K562 (cell line): ENCODE results near the gene KBTBD4. TPM values are rescaled to one million over a fixed set of nuclear protein-coding genes. Genes with fewer than 3 reads are reported as not detected.

Experiments used
- ATAC-seq: fragments of 200-7000 bp; cut with Tn5 transposase; 3 replicates; pipeline ENCODE4 v1.9.1; 2020; ENCODE audit warnings: moderate library complexity
- BruUV-seq: library from RNA; stranded (reverse); fragments of 400-500 nt; replicated peaks from 2 replicates; lab custom pipeline; 2021; lab: Mats Ljungman, UMichigan
- CTCF ChIA-PET: fragments of 300-600 bp; formaldehyde crosslinking; extraction: SDS; loops from one replicate; lab custom pipeline; 2021; ENCODE audit warnings: low intra/inter-chr PET ratio; lab: Yijun Ruan, JAX
- POLR2A ChIA-PET: fragments of 300-600, 350-650 bp; sonication (Branson Sonifier 250); formaldehyde crosslinking; extraction: SDS; loops from one replicate; lab custom pipeline; 2021; ENCODE audit warnings: antibody characterized with exemption, inconsistent platforms; lab: Yijun Ruan, JAX
- DNase-seq, 4 experiments: peaks; one replicate each; pipeline versions ENCODE4 v3.0.0 to v3.0.0-alpha.2; 2011 to 2018; ENCODE audit warnings: low spot score in 3 of 4, mixed read lengths in 3 of 4; ENCODE audit errors: extremely low read depth in 1 of 4
- FAIRE-seq: peaks from 2 replicates; lab custom pipeline; 2011; peaks lifted over from hg19 to GRCh38; lab: Jason Lieb, UNC
- H2AFZ ChIP-seq: 2 replicates; pipeline ENCODE4 v1.6.0; 2011; ENCODE audit warnings: low read depth, low read length, control low read depth, inconsistent platforms
- H3K27ac ChIP-seq: fragments of 200-600 bp; 3 replicates; pipeline ENCODE4 v1.8.0; 2011; ENCODE audit warnings: low read depth, mild to moderate bottlenecking, control low read depth, inconsistent platforms, low read length, moderate library complexity, mixed read lengths; ENCODE audit errors: extremely low read depth
- H3K27me3 ChIP-seq, 2 experiments: fragments of 300-600 bp in 1 of 2; 2 replicates in 1 of 2; 3 replicates in 1 of 2; pipeline versions ENCODE4 v1.6.0 to v1.8.0; 2011; ENCODE audit warnings: inconsistent platforms in 2 of 2, low read length in 2 of 2, mild to moderate bottlenecking in 1 of 2, mixed read lengths in 1 of 2, moderate library complexity in 1 of 2; ENCODE audit not compliant: control insufficient read depth in 2 of 2, insufficient read depth in 2 of 2
- H3K36me3 ChIP-seq: fragments of 300-600 bp; 3 replicates; pipeline ENCODE4 v1.8.0; 2011; ENCODE audit warnings: mild to moderate bottlenecking, low read length, inconsistent platforms; ENCODE audit not compliant: control insufficient read depth, insufficient read depth
- H3K4me1 ChIP-seq, 2 experiments: fragments of 200-600 bp in 1 of 2; replicated peaks in 1 of 2; 2 replicates in 1 of 2; 3 replicates in 1 of 2; pipeline versions ENCODE4 v1.5.1 to v1.8.0; 2011; ENCODE audit warnings: inconsistent platforms in 2 of 2, low read length in 2 of 2, mild to moderate bottlenecking in 1 of 2, mixed read lengths in 1 of 2, moderate library complexity in 1 of 2; ENCODE audit not compliant: control insufficient read depth in 2 of 2, insufficient read depth in 2 of 2
- H3K4me2 ChIP-seq: 2 replicates; pipeline ENCODE4 v1.6.1; 2011; ENCODE audit warnings: low read length, control low read depth, inconsistent platforms, mixed read lengths; ENCODE audit not compliant: insufficient read depth
- H3K4me3 ChIP-seq: fragments of 200-600 bp; sonication (generic), shearing (Covaris generic); 2 replicates; pipeline ENCODE4 v1.5.1; 2016; ENCODE audit warnings: control low read depth, inconsistent platforms
- H3K79me2 ChIP-seq: fragments of 200-600 bp; 3 replicates; pipeline ENCODE4 v1.8.0; 2011; ENCODE audit warnings: low read length, inconsistent platforms; ENCODE audit not compliant: control insufficient read depth, insufficient read depth
- H3K9ac ChIP-seq, 2 experiments: 2 replicates each; pipeline versions ENCODE4 v1.6.0 to v1.6.1; 2011; ENCODE audit warnings: low read depth in 2 of 2, low read length in 2 of 2, control low read depth in 1 of 2, inconsistent platforms in 1 of 2, mild to moderate bottlenecking in 1 of 2, mixed read lengths in 1 of 2; ENCODE audit not compliant: insufficient read depth in 1 of 2
- H3K9me1 ChIP-seq: one replicate; pipeline ENCODE4 v1.6.0; 2011; ENCODE audit warnings: inconsistent platforms, mild to moderate bottlenecking, low read length, moderate library complexity; ENCODE audit not compliant: control insufficient read depth, insufficient read depth
- H3K9me3 ChIP-seq: replicated peaks from 2 replicates; pipeline ENCODE4 v1.5.1; 2011; ENCODE audit warnings: low read depth, low read length, inconsistent platforms; ENCODE audit not compliant: control insufficient read depth, insufficient read depth
- H4K20me1 ChIP-seq: replicated peaks from 2 replicates; pipeline ENCODE4 v1.6.1; 2011; ENCODE audit warnings: low read length, inconsistent platforms, mixed read lengths; ENCODE audit not compliant: control insufficient read depth, insufficient read depth
- EHMT2 ChIP-seq: fragments of 450-650 bp; IDR thresholded peaks from 2 replicates; pipeline ENCODE4 v1.6.1; 2018; ENCODE audit warnings: antibody characterized with exemption
- GTF2B ChIP-seq: IDR thresholded peaks from 2 replicates; pipeline ENCODE4 v1.6.1; 2011; ENCODE audit not compliant: insufficient read length; ENCODE audit errors: extremely low read depth
- HMGXB4 ChIP-seq: sonication (generic); formaldehyde crosslinking; IDR thresholded peaks from 2 replicates; pipeline ENCODE4 v1.8.1; 2023; ENCODE audit warnings: mild to moderate bottlenecking, missing genetic modification reagents
- HNRNPL ChIP-seq: fragments of 200-400 bp; formaldehyde crosslinking; IDR thresholded peaks from 2 replicates; pipeline ENCODE4 v1.6.1; 2017; ENCODE audit warnings: low read depth, mild to moderate bottlenecking, low read length
- MCM5 ChIP-seq: fragments of 450-650 bp; IDR thresholded peaks from 2 replicates; pipeline ENCODE4 v1.6.1; 2016; ENCODE audit warnings: low read depth
- NCOA4 ChIP-seq: fragments of 450-650 bp; IDR thresholded peaks from 2 replicates; pipeline ENCODE4 v1.6.1; 2018; ENCODE audit warnings: mild to moderate bottlenecking; ENCODE audit not compliant: partially characterized antibody
- RERE ChIP-seq: sonication (generic); formaldehyde crosslinking; IDR thresholded peaks from 2 replicates; pipeline ENCODE4 v1.8.0; 2023; ENCODE audit warnings: missing genetic modification reagents, mild to moderate bottlenecking, borderline replicate concordance
- SMARCC2 ChIP-seq: fragments of 450-650 bp; IDR thresholded peaks from 2 replicates; pipeline ENCODE4 v1.6.1; 2017; ENCODE audit warnings: antibody characterized with exemption, moderate library complexity, mild to moderate bottlenecking, low read depth
- STAT5A ChIP-seq: IDR thresholded peaks from 2 replicates; pipeline ENCODE4 v1.6.1; 2012; ENCODE audit warnings: low read length, inconsistent platforms, borderline replicate concordance
- TAF9B ChIP-seq: fragments of 450-650 bp; IDR thresholded peaks from 2 replicates; pipeline ENCODE4 v1.6.1; 2018; ENCODE audit warnings: mild to moderate bottlenecking; ENCODE audit not compliant: partially characterized antibody
- TEAD2 ChIP-seq: fragments of 450-650 bp; IDR thresholded peaks from 2 replicates; pipeline ENCODE4 v1.6.1; 2016; ENCODE audit warnings: missing genetic modification characterization, control low read depth, missing compliant biosample characterization
- ZFP1 ChIP-seq: fragments of 450-650 bp; formaldehyde crosslinking; IDR thresholded peaks from 2 replicates; pipeline ENCODE4 v1.4.0; 2020; ENCODE audit warnings: mild to moderate bottlenecking, mixed read lengths
- ZFX ChIP-seq: sonication (generic); formaldehyde crosslinking; IDR thresholded peaks from 2 replicates; pipeline ENCODE4 v1.8.0; 2022; ENCODE audit warnings: mild to moderate bottlenecking, missing genetic modification reagents, moderate library complexity
- ZNF655 ChIP-seq: fragments of 250-450 bp; sonication (Bioruptor Pico); IDR thresholded peaks from 2 replicates; pipeline ENCODE4 v1.5.0; 2021
- in situ Hi-C: fragments of 300-500 bp; cut with MboI; formaldehyde crosslinking; loops from 4 replicates; pipeline ENCODE4 v1.15.0; 2018; ENCODE audit warnings: inconsistent platforms, mixed read lengths
- intact Hi-C: fragments of 100-400 bp; cut with micrococcal nuclease; formaldehyde crosslinking; loops from 2 replicates; pipeline ENCODE4 v1.14.2; 2022
- polyA plus RNA-seq, 8 experiments: library from polyadenylated mRNA; depleted of rRNA in 4 of 8; stranded (reverse) in 5 of 8; unstranded in 3 of 8; fragments of >200 nt; fragmentation: Nextera tagmentation in 2 of 8; fragmentation: Illumina TruSeq in 1 of 8; extraction: Ambion mirVana in 2 of 8; extraction: Trizol in 1 of 8; gene quantifications; 2 replicates each; pipeline versions ENCODE4 v1.2.1 to v1.2.3, GENCODE V29; 2011 to 2014; ENCODE audit warnings: inconsistent platforms in 1 of 8, missing spikeins in 1 of 8
- total RNA-seq, 7 experiments: library from RNA; depleted of rRNA in 6 of 7; stranded (reverse); fragments of >200 nt in 6 of 7; fragmentation: Illumina TruSeq in 2 of 7; extraction: Trizol in 2 of 7; gene quantifications; 2 replicates each; pipeline versions ENCODE4 v1.2.1 to v1.2.3, GENCODE V29; 2011 to 2021; ENCODE audit warnings: low replicate concordance in 1 of 7

Gene KBTBD4
- total and polyA plus RNA-seq, 9 of the 15 experiments (the other 6 are each of a cell fraction or from before 2014, with no cell fraction given), result 7.0 to 33.9 (median 13.3) TPM

- in situ Hi-C loops (no loop called here), intact Hi-C loops (loop anchor here (2.0 to 5.0 kb wide), 2 partner anchors 39 to 66 kb away; no protein-coding TSS in a partner anchor)
- FAIRE-seq (peak; percentile 67), DNase-seq (peak in 3 of 4 experiments; percentile 46 to 64 (median 48)), ATAC-seq (peak; percentile 59)
- peak overlapping the region; percentile 100 for H3K4me3 ChIP-seq
- H3K27me3 ChIP-seq, result no peaks in the 10 kb centered on the region
- H3K36me3 ChIP-seq, result peaks cover 27% of the 10 kb centered on the region
- peaks cover 69% of the 10 kb centered on the region for H3K79me2 ChIP-seq
- peak overlapping the region in 1 of 2 experiments; percentile 92; a peak in 2 of 4 replicates for H3K9ac ChIP-seq
- peaks cover 11 to 18% of the 10 kb centered on the region in 2 experiments; a peak in 4 of 5 replicates for H3K4me1 ChIP-seq
- ChIA-PET POLR2A (interaction anchor here (0.6 to 3.8 kb wide), 7 partner anchors 9 to 1556 kb away, joined by 3 to 28 read pairs (median 6); partner anchors contain the start of gene PTPMT1), CTCF (interaction anchor here (1.5 kb wide), 1 partner anchor 66 kb away, joined by 7 read pairs; no protein-coding TSS in a partner anchor)
- peaks cover 12% of the 10 kb centered on the region for H4K20me1 ChIP-seq
- peak overlapping the region; percentile 7; the same call in 1 of the 3 replicates for H3K27ac ChIP-seq
- H3K9me3 ChIP-seq, result no peaks in the 10 kb centered on the region
- peak overlapping the region; percentile 96 for H3K4me2 ChIP-seq
- BruUV-seq, result TSS peak; percentile 39
- peaks cover 6% of the 10 kb centered on the region for H3K9me1 ChIP-seq
- H2AFZ ChIP-seq, result no peak overlapping the region
- TF ChIP-seq TAF9B (no peak), NCOA4 (no peak), HNRNPL (no peak), MCM5 (no peak), RERE (CRISPR knock-in tag) (no peak), ZFX (CRISPR knock-in tag) (peak; percentile 50), ZFP1 (CRISPR knock-in tag) (no peak), ZNF655 (no peak), EHMT2 (peak; percentile 80), GTF2B (no peak), SMARCC2 (no peak), HMGXB4 (no peak), TEAD2 (tag) (no peak), STAT5A (0 out of 2 replicates have a peak, but pooled peaks have one; percentile 3)
Measured at GRCh38 chr11:47551086-47551485, 27.7 kb downstream of the KBTBD4 start.
